MM.1S (cell line): ENCODE measurements around the gene BBS10.

Experiments used
- DNase-seq: peaks from one replicate; pipeline ENCODE4 v3.0.0-alpha.2; 2015
- H2AFZ ChIP-seq: fragments of 300-600 bp; sonication (generic); 2 replicates; pipeline ENCODE4 v1.6.0; 2016; ENCODE audit warnings: antibody characterized with exemption, low read length
- H3F3A ChIP-seq: fragments of 300-600 bp; sonication (generic); 2 replicates; pipeline ENCODE4 v1.6.1; 2016; ENCODE audit warnings: mild to moderate bottlenecking, antibody characterized with exemption, low read length, moderate library complexity, mixed read lengths; ENCODE audit not compliant: insufficient read depth
- H3K27ac ChIP-seq: fragments of 300-600 bp; sonication (generic); 2 replicates; pipeline ENCODE4 v1.5.1; 2016; ENCODE audit warnings: mild to moderate bottlenecking, low read length
- H3K27me3 ChIP-seq: fragments of 300-600 bp; sonication (generic); replicated peaks from 2 replicates; pipeline ENCODE4 v1.6.0; 2016; ENCODE audit warnings: low read length; ENCODE audit not compliant: insufficient read depth
- H3K36me3 ChIP-seq: fragments of 300-600 bp; sonication (generic); replicated peaks from 2 replicates; pipeline ENCODE4 v1.6.1; 2016; ENCODE audit warnings: mild to moderate bottlenecking, low read length, mixed read lengths; ENCODE audit not compliant: insufficient read depth
- H3K4me1 ChIP-seq: fragments of 300-600 bp; sonication (generic); 2 replicates; pipeline ENCODE4 v1.6.1; 2016; ENCODE audit warnings: low read length, mixed read lengths
- H3K4me2 ChIP-seq: fragments of 300-600 bp; sonication (generic); 2 replicates; pipeline ENCODE4 v1.6.0; 2016; ENCODE audit warnings: low read depth, low read length
- H3K4me3 ChIP-seq: fragments of 300-600 bp; sonication (generic); 2 replicates; pipeline ENCODE4 v1.5.1; 2016; ENCODE audit warnings: low read length, mixed read lengths
- H3K79me2 ChIP-seq: fragments of 300-600 bp; sonication (generic); 2 replicates; pipeline ENCODE4 v1.6.1; 2016; ENCODE audit warnings: mixed run types, low read length, mixed read lengths
- H3K9ac ChIP-seq: fragments of 300-600 bp; sonication (generic); 2 replicates; pipeline ENCODE4 v1.6.1; 2016; ENCODE audit warnings: low read length, mixed read lengths
- H3K9me2 ChIP-seq: fragments of 300-600 bp; sonication (generic); replicated peaks from 2 replicates; pipeline ENCODE4 v1.6.1; 2016; ENCODE audit warnings: mild to moderate bottlenecking, low read length, mixed read lengths; ENCODE audit not compliant: insufficient read depth
- H3K9me3 ChIP-seq: fragments of 300-600 bp; sonication (generic); replicated peaks from 2 replicates; pipeline ENCODE4 v1.6.1; 2016; ENCODE audit warnings: mild to moderate bottlenecking, low read length, mixed read lengths; ENCODE audit not compliant: insufficient read depth
- H4K20me1 ChIP-seq: fragments of 300-600 bp; sonication (generic); 2 replicates; pipeline ENCODE4 v1.6.1; 2016; ENCODE audit warnings: mild to moderate bottlenecking, low read length, moderate library complexity, mixed read lengths; ENCODE audit not compliant: insufficient read depth
- CTCF ChIP-seq: fragments of 300-600 bp; sonication (generic); IDR thresholded peaks from 2 replicates; pipeline ENCODE4 v1.5.1; 2016; ENCODE audit warnings: antibody characterized with exemption, low read length, mixed read lengths
- EZH2 ChIP-seq: fragments of 300-600 bp; sonication (generic); optimal IDR thresholded peaks from 2 replicates; pipeline ENCODE3; 2017; ENCODE audit warnings: low read depth, mild to moderate bottlenecking, antibody characterized with exemption, low read length, mixed read lengths
- EZH2phosphoT487 ChIP-seq: fragments of 300-600 bp; sonication (generic); IDR thresholded peaks from 2 replicates; pipeline ENCODE4 v1.6.1; 2018; ENCODE audit warnings: antibody characterized with exemption, low read length

BBS10 gene

GRCh38 chr12:76303989-76304460, 44.2 kb downstream of the BBS10 start:
- H3K4me2 ChIP-seq: no peak overlapping the region
- no peaks in the 10 kb centered on the region for H3K27me3 ChIP-seq
- no peaks in the 10 kb centered on the region for H3K9me2 ChIP-seq
- no peak overlapping the region for H3K4me3 ChIP-seq
- no peaks in the 10 kb centered on the region for H3F3A ChIP-seq
- no peak for DNase-seq
- H3K36me3 ChIP-seq: no peaks in the 10 kb centered on the region
- H3K9ac ChIP-seq: no peak overlapping the region
- H3K79me2 ChIP-seq: no peaks in the 10 kb centered on the region
- H3K4me1 ChIP-seq: no peaks in the 10 kb centered on the region
- H2AFZ ChIP-seq: no peak overlapping the region
- no peak overlapping the region for H3K27ac ChIP-seq
- TF ChIP-seq CTCF (no peak), EZH2phosphoT487 (no peak), EZH2 (no peak)
- no peaks in the 10 kb centered on the region for H3K9me3 ChIP-seq
- no peaks in the 10 kb centered on the region for H4K20me1 ChIP-seq

- H3K27ac ChIP-seq: no peak overlapping the region
Measured at GRCh38 chr12:76303365-76303764, 44.9 kb downstream of the BBS10 start.

GRCh38 chr12:76300297-76300665, 47.9 kb downstream of the BBS10 start:
- Histone ChIP-seq H3K27ac (no peak overlapping the region), H3F3A (no peaks in the 10 kb centered on the region), H3K4me3 (no peak overlapping the region), H3K4me2 (no peak overlapping the region), H4K20me1 (no peaks in the 10 kb centered on the region), H3K27me3 (no peaks in the 10 kb centered on the region), H3K79me2 (no peaks in the 10 kb centered on the region), H3K4me1 (no peaks in the 10 kb centered on the region), H3K9ac (no peak overlapping the region), H2AFZ (no peak overlapping the region), H3K36me3 (no peaks in the 10 kb centered on the region), H3K9me3 (no peaks in the 10 kb centered on the region), H3K9me2 (no peaks in the 10 kb centered on the region)
- no peak for DNase-seq
- TF ChIP-seq CTCF (no peak), EZH2phosphoT487 (no peak), EZH2 (no peak)

More at GRCh38 chr12:76303365-76303764, 44.9 kb downstream of the BBS10 start:
- Histone ChIP-seq H3K4me3 (no peak overlapping the region), H3K36me3 (no peaks in the 10 kb centered on the region), H3K9me3 (no peaks in the 10 kb centered on the region), H4K20me1 (no peaks in the 10 kb centered on the region), H3K79me2 (no peaks in the 10 kb centered on the region), H3K9ac (no peak overlapping the region), H3K27me3 (no peaks in the 10 kb centered on the region), H3K9me2 (no peaks in the 10 kb centered on the region), H3K4me2 (no peak overlapping the region), H3K4me1 (no peaks in the 10 kb centered on the region), H2AFZ (no peak overlapping the region), H3F3A (no peaks in the 10 kb centered on the region)
- no peak for DNase-seq
- TF ChIP-seq CTCF: no peak
- no peak for TF ChIP-seq EZH2phosphoT487
- no peak for TF ChIP-seq EZH2
